ENCODE results near the gene SNX14.

SNX14 gene

GRCh38 chr6:85506441-85507093 lies 87.1 kb downstream of the SNX14 start:
- DNase-seq (ENCODE audit: low read depth in 1 of 2, low spot score in 1 of 2), result no peak

- no peak for DNase-seq (ENCODE audit: low read depth in 1 of 2, low spot score in 1 of 2)
Observed at GRCh38 chr6:85498596-85499258, 94.9 kb downstream of the SNX14 start.

GRCh38 chr6:85496856-85497255 lies 96.8 kb downstream of the SNX14 start:
- DNase-seq (ENCODE audit: low read depth in 1 of 2, low spot score in 1 of 2), result no peak

DNA sequence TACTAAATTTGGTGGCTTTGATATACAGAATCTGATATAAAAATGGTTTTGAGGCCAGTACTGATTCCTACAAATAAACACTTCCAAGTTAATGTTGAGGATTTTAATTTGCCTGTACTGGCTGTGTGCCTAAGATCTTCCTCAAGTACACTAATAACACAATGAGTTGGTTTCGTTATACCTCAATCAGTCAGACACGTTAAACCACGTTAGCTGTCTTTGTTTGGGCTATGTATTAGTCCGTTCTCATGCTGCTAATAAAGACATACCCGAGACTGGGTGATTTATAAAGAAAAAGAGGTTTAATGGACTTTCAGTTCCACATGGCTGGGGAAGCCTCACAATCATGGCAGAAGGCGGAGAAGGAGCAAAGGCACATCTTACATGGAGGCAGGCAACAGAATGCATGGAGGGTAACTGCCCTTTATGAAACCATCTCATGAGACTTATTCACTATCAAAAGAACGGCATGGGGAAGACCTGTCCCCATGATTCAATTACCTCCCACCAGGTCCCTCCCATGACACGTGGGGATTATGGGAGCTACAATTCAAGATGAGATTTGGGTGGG lies 97.6 kb downstream of the SNX14 start:
- DNase-seq (ENCODE audit: low read depth in 1 of 2, low spot score in 1 of 2), result no peak

DNA sequence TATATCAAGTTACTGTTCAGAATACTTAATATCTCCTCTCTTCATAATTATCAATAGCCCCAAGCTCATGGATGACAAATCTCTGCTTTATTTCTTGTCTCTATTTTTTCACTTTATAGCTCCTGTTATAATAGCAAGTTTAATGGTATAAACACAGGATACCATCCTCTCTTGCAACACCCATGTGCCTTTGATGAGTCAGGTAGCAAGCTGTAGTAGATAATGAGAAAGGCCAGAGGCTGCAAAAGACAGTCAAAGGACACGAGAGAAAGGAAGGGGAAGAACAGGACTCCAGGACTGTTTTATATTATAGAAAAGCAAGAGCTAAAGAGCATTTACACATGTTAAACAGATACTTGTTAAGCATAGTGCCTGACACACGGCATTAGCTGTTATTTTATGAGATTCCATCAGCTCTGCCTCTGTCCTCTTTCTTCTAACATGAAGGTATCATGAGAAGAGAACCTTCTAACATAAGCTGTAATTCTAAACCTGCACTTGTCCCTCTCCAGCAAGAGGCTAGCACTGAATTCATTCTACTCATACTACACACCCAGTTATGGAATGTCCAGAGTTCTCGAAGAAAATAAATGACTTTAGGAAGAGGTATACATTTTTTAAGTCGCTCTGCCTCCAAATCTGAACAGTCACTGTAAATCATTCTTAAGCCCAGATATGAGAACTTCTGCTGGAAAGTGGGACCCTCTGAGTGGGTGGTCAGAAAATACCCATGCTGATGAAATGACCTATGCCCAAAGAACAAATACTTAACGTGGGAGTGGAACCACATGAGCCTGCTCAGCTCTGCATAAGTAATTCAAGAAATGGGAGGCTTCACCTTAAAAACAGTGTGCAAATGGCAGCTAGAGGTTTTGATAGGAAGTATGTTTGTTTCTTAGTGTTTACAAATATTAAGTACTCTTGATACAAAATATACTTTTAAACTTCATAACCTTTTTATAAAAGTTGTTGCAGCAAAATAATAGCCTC lies 98.8 kb downstream of the SNX14 start:
- no peak for DNase-seq (ENCODE audit: low read depth in 1 of 2, low spot score in 1 of 2)

DNA sequence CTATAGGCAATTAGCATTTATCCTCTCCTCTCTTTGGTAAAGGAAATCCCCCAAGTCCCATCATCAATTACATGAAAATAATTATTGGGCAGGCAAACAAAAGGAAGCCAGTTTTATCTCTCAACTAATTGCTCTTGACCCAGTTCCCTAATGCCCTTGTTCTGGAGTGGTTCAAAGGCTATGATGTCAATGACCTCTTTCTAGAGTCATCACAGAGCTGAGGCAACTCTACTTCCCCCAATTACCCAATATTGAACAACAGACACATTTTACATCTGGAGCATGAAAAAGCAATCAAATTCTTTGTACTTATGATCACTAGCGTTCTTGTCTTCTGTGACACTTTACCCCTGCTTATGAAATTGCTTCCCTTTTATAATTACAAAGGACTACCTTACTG lies 100.3 kb downstream of the SNX14 start:
- no peak for DNase-seq (ENCODE audit: low read depth in 1 of 2, low spot score in 1 of 2)

GRCh38 chr6:85490516-85491248 lies 103.0 kb downstream of the SNX14 start:
- no peak for DNase-seq (ENCODE audit: low read depth in 1 of 2, low spot score in 1 of 2)

- DNase-seq (ENCODE audit: low read depth in 1 of 2, low spot score in 1 of 2), result no peak
Observed at GRCh38 chr6:85484948-85485347, 108.7 kb downstream of the SNX14 start.

DNA sequence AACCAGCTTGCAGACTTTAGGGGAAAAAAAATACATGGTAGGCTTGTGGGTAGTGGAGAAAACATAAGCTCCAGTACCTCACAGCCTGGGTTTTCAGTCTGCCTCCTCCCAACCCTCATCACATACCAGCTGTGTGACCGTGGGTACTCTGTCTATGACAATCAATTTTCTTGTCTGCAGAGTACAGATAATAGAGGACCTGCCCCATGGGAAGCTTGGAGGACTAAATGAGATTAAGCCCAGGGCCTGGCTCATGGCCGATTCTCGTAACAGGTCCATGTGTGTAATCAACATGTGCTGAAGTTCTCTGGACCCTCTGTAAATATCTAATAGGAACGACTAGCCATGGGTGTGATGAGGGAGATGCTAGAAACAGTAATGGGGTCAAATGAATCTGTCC lies 109.8 kb downstream of the SNX14 start:
- DNase-seq (ENCODE audit: low read depth in 1 of 2, low spot score in 1 of 2), result no peak

GRCh38 chr6:85482905-85483700 lies 110.6 kb downstream of the SNX14 start:
- DNase-seq (ENCODE audit: low read depth in 1 of 2, low spot score in 1 of 2), result peak; percentile 51 to 71

DNA sequence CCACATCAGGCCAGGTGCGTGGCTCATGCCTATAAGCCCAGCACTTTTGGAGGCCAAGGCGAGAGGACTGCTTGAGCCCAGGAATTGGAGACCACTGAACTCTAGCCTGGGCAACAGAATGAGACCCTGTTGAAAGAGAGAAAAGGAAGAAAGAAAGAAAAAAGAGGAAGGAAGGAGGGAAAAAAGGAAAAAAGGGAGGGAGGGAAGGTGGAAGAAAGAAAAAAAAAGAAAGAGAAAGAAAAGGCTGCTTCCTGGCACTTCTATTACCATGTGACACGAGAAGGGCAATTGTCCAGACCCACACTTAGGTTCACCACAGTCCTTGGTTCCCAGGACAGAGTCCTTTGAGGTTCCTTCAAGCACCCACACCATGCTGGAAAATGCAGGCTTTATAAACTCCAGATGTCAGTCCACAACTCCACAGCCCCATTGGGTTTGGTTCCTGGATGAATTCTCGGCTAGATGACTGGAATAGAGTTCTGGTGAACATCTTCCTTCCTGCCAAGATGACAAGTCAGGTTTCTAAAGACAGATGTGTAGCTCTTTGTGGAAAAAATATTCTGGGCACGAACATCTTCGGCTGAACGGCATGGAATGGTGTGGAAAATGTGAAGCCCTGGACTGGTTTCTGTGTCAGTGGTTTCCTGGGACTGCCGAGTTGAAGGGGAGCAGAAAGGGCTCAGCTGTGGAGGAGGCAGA lies 111.3 kb downstream of the SNX14 start:
- DNase-seq (ENCODE audit: low read depth in 1 of 2, low spot score in 1 of 2), result no peak

- DNase-seq (ENCODE audit: low read depth in 1 of 2, low spot score in 1 of 2), result no peak
Observed at GRCh38 chr6:85479208-85479607, 114.5 kb downstream of the SNX14 start.

GRCh38 chr6:85476532-85476931 lies 117.1 kb downstream of the SNX14 start:
- DNase-seq (ENCODE audit: low read depth in 1 of 2, low spot score in 1 of 2), result no peak

- no peak for DNase-seq (ENCODE audit: low read depth in 1 of 2, low spot score in 1 of 2)
Observed at GRCh38 chr6:85473748-85474147, 119.9 kb downstream of the SNX14 start.

DNA sequence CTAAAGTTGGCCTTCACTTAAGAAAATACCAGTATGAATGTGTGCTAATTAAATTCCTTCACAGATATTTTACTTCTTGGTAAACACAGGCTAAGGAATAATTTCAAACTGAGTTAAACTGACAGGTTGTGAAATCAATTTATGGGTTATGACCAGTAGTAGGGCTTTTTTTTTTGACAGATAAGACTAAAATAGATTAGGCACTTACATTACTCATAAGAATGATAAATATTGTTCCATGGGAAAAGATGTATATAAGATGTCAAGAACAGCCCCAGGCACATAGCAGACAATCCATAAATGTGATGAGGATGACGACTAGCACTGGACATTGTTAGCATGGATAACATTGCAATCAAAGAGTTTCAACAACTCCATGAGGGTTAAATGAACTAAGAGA lies 120.9 kb downstream of the SNX14 start:
- DNase-seq (ENCODE audit: low read depth in 1 of 2, low spot score in 1 of 2), result no peak

DNA sequence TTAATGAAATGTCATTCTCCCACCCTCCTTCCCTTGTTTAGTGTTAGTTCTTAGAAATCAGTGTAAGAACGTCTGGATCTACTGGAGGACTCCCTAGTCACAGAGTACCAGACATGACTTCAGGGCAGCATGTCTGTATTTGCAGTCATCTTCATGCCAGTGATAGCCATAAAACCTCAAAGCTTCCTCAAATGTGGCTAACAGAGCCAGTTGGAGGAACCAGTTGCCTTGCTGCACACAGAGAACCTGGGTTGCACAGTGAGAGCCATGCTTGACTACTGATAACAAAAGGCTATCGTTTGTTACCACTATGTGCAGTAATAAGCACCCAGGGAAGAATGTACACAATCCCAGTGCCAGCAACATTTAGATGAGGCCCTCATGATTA lies 123.6 kb downstream of the SNX14 start:
- DNase-seq (ENCODE audit: low read depth in 1 of 2, low spot score in 1 of 2), result no peak

- DNase-seq (ENCODE audit: low read depth in 1 of 2, low spot score in 1 of 2), result no peak
Observed at GRCh38 chr6:85469276-85470022, 124.2 kb downstream of the SNX14 start.

DNA sequence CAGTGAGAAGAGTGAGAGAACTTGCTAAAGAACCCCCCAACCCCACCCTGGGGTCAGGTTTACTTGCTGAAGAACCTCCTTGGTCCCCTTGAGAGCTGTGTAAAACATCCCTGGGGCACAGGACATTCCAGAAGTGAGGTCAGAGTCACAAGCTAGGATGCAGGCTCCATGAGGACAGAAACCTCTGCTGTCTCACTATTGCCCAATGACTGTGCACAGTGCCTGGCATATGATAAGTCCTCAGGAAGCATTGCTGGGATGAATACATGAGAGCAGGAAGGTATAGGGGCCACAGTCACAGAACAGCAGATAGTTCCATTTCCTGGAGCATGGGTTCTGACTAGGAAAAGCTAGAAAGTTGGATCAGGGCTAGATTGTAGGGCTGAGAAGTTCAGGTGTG lies 125.3 kb downstream of the SNX14 start:
- no peak for DNase-seq (ENCODE audit: low read depth in 1 of 2, low spot score in 1 of 2)

- no peak for DNase-seq (ENCODE audit: low read depth in 1 of 2, low spot score in 1 of 2)
Observed at GRCh38 chr6:85465762-85466161, 127.9 kb downstream of the SNX14 start.

All from stimulated activated CD4-positive, alpha-beta T cell treated with anti-CD3 and anti-CD28 coated beads, Interleukin-15, amount 100 ng/mL, for 1 hour (primary cell).